Measurements from ENCODE around the gene SLC6A3. TPM values are rescaled to one million over a fixed set of nuclear protein-coding genes. Genes with fewer than 3 reads are reported as not detected.
A peak's percentile ranks its signal among the peaks of the same experiment; 100 is the strongest.

Gene SLC6A3
- total and polyA plus RNA-seq, 12 donors, result 0.04 to 0.19 (median 0.18) TPM; not detected in 9

- TF ChIP-seq, protein P1, sequence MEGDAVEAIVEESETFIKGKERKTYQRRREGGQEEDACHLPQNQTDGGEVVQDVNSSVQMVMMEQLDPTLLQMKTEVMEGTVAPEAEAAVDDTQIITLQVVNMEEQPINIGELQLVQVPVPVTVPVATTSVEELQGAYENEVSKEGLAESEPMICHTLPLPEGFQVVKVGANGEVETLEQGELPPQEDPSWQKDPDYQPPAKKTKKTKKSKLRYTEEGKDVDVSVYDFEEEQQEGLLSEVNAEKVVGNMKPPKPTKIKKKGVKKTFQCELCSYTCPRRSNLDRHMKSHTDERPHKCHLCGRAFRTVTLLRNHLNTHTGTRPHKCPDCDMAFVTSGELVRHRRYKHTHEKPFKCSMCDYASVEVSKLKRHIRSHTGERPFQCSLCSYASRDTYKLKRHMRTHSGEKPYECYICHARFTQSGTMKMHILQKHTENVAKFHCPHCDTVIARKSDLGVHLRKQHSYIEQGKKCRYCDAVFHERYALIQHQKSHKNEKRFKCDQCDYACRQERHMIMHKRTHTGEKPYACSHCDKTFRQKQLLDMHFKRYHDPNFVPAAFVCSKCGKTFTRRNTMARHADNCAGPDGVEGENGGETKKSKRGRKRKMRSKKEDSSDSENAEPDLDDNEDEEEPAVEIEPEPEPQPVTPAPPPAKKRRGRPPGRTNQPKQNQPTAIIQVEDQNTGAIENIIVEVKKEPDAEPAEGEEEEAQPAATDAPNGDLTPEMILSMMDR (IDR thresholded peaks at IDR 0.05), result no peak
- Histone ChIP-seq H3K4me3 (no peak overlapping the region), H3K27me3 (peaks cover 0 to 38% (median 34%) of the 10 kb centered on the region in 7 donors), H3K27ac (no peak overlapping the region), H3K9me3 (peaks cover 0 to 3% (median 0%) of the 10 kb centered on the region in 11 donors), H3K36me3 (no peaks in the 10 kb centered on the region), H3K4me1 (peaks cover 4 to 24% (median 14%) of the 10 kb centered on the region in 9 donors)
- ATAC-seq, result peak in 1 of 8 donors; percentile 36
- 42 to 51% methylated on average over 8 of the region's 8 CpGs for WGBS, 2 donors
- intact Hi-C loops (cut with DNase I), result loop anchor here in 5 of 10 donors (5.0 to 10.0 kb wide), 2 partner anchors 258 to 261 kb away; no protein-coding TSS in a partner anchor
- DNase-seq, result no peak
These were observed 61.3 kb downstream of the SLC6A3 start for GRCh38 chr5:1383886-1384401.

DNA sequence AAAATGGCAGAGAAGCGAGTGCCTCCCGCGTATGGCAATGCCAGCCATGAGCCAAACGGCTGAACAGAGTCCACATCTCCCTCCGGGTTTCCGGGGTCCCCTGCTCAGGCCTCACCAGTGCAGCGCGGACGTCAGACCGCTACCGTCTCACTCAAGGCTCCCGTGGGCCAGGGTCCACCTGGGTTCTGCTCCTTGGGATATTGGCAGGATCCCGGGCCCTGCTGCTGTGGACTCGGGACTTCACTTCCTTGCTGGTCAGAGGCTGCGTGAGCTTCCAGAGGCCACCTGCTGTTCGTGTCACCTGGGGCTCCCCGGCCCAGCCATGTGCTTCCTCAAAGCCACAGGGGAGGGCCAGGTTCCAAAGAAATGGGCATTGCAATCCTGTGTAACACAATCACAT lies 61.9 kb downstream of the SLC6A3 start:
- Histone ChIP-seq H3K27me3 (peaks cover 0 to 41% (median 36%) of the 10 kb centered on the region in 7 donors), H3K4me1 (peaks cover 4 to 24% (median 14%) of the 10 kb centered on the region in 9 donors), H3K27ac (no peak overlapping the region), H3K4me3 (no peak overlapping the region), H3K9me3 (peaks cover 0 to 3% (median 0%) of the 10 kb centered on the region in 11 donors), H3K36me3 (no peaks in the 10 kb centered on the region)
- intact Hi-C loops (cut with DNase I), result loop anchor here in 5 of 10 donors (5.0 to 10.0 kb wide), 2 partner anchors 259 to 261 kb away; no protein-coding TSS in a partner anchor
- TF ChIP-seq, protein P1 (IDR thresholded peaks at IDR 0.05), result no peak
- DNase-seq (no peak), ATAC-seq (no peak)
- WGBS, 2 donors, result 77 to 84% methylated on average over 17 of the region's 17 CpGs

DNA sequence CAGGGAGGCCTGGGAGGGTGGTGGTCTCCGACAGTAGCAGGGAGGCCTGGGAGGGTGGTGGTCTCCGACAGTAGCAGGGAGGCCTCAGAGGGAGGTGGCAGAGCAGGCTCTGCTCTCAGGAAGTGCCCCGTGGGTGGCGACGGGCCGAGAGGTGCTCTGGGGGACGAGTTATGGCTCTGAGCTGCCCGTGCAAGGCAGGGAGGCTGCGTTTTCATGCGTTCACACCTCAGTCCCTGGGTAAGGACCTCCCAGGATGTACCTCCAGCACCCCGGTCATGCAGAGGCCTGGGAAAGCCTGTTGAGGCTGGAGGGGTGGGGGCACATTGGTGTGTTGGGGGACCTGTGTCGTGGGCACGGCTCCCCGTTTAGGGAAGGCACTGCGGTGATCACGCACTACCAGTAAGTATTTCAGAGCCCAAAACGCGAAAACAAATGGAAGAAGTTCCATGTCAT lies 63.0 kb downstream of the SLC6A3 start:
- TF ChIP-seq, protein P1 (IDR thresholded peaks at IDR 0.05), result no peak
- no peak overlapping the region for H3K4me3 ChIP-seq
- H3K27ac ChIP-seq, result no peak overlapping the region
- intact Hi-C loops (cut with DNase I), result loop anchor here in 5 of 10 donors (5.0 to 10.0 kb wide), 2 partner anchors 260 to 263 kb away; no protein-coding TSS in a partner anchor
- H3K36me3 ChIP-seq, result no peaks in the 10 kb centered on the region
- peaks cover 0 to 48% (median 35%) of the 10 kb centered on the region in 7 donors for H3K27me3 ChIP-seq
- ATAC-seq (no peak), DNase-seq (no peak)
- 83 to 85% methylated on average over 17 to 18 of the region's 18 CpGs for WGBS, 2 donors
- peaks cover 4 to 24% (median 14%) of the 10 kb centered on the region in 9 donors for H3K4me1 ChIP-seq
- peaks cover 0 to 3% (median 0%) of the 10 kb centered on the region in 11 donors for H3K9me3 ChIP-seq

GRCh38 chr5:1381370-1382247 lies 63.6 kb downstream of the SLC6A3 start:
- ATAC-seq (no peak), DNase-seq (no peak)
- Histone ChIP-seq H3K4me1 (peaks cover 4 to 21% (median 12%) of the 10 kb centered on the region in 9 donors), H3K27ac (no peak overlapping the region), H3K27me3 (peaks cover 0 to 51% (median 30%) of the 10 kb centered on the region in 7 donors), H3K9me3 (peaks cover 0 to 3% (median 0%) of the 10 kb centered on the region in 11 donors), H3K4me3 (no peak overlapping the region), H3K36me3 (no peaks in the 10 kb centered on the region)
- TF ChIP-seq, protein P1 (IDR thresholded peaks at IDR 0.05), result no peak
- 89 to 91% methylated on average over 25 of the region's 25 CpGs for WGBS, 2 donors
- intact Hi-C loops (cut with DNase I), result loop anchor here in 5 of 10 donors (5.0 to 10.0 kb wide), 2 partner anchors 261 to 263 kb away; no protein-coding TSS in a partner anchor
